Transverse colon (tissue), 4 donors: ENCODE results near the gene ANTXR2. TPM values are rescaled to one million over a fixed set of nuclear protein-coding genes. Genes with fewer than 3 reads are reported as not detected.

Experiments
- DNase-seq: peaks from one replicate; pipeline ENCODE4 v3.0.0-alpha.2; 2019
- H3K27ac ChIP-seq, 4 donors: fragments of 200-600 bp; sonication (generic); 2 replicates each; pipeline ENCODE4 v1.5.1; 2016 to 2018; ENCODE audit warnings: inconsistent platforms in 4 of 4
- H3K27me3 ChIP-seq: fragments of 200-600 bp; sonication (generic); 2 replicates; pipeline ENCODE4 v1.5.1; 2017; ENCODE audit warnings: inconsistent platforms
- H3K36me3 ChIP-seq, 4 donors: fragments of 200-600 bp; sonication (generic); 2 replicates each; pipeline ENCODE4 v1.5.1; 2017 to 2019; ENCODE audit warnings: inconsistent platforms in 4 of 4
- H3K4me1 ChIP-seq, 4 donors: fragments of 200-600 bp; sonication (generic); 2 replicates each; pipeline ENCODE4 v1.5.1; 2017 to 2020; ENCODE audit warnings: inconsistent platforms in 4 of 4
- H3K4me3 ChIP-seq, 4 donors: fragments of 200-600 bp; sonication (generic); 1 replicate in 1 of 4; 2 replicates in 3 of 4; pipeline versions ENCODE4 v1.5.1 to v1.6.1; 2017 to 2019; ENCODE audit warnings: inconsistent platforms in 4 of 4
- H3K9me3 ChIP-seq, 2 donors: fragments of 200-600 bp; sonication (generic); 2 replicates each; pipeline ENCODE4 v1.5.1; 2017 to 2019; ENCODE audit warnings: inconsistent platforms in 2 of 2
- EP300 ChIP-seq: sonication (generic); formaldehyde crosslinking; IDR thresholded peaks from one replicate; pipeline ENCODE4 v1.6.1; 2017; ENCODE audit warnings: antibody characterized with exemption, low read depth
- POLR2A ChIP-seq: fragments of 450-650 bp; IDR thresholded peaks from one replicate; pipeline ENCODE4 v1.6.1; 2016; ENCODE audit warnings: antibody characterized with exemption, mild to moderate bottlenecking, moderate library complexity
- POLR2AphosphoS5 ChIP-seq, 3 donors: sonication (generic); formaldehyde crosslinking; IDR thresholded peaks; one replicate each; pipeline ENCODE4 v1.6.1; 2016; ENCODE audit warnings: antibody characterized with exemption in 3 of 3
- WGBS, 2 donors: methylation state at CpG; one replicate each; pipeline ENCODE4 v1.1.5; 2018; ENCODE audit warnings: low coverage in 1 of 2; 5-methylcytosine and 5-hydroxymethylcytosine counted together
- in situ Hi-C, 4 donors: fragments of 200-750 bp; cut with MboI; loops; one replicate each; pipeline versions ENCODE4 v1.15.0 to v1.15.1; 2017; ENCODE audit warnings: low sequenced_read_pairs in 3 of 4, low pct_ligation_motif_present in 1 of 4, low pct_unique_long_range_greater_than_20kb in 1 of 4
- intact Hi-C: fragments of 100-400 bp; cut with DNase I; formaldehyde crosslinking; loops from one replicate; pipeline ENCODE4 v1.15.1; 2023; ENCODE audit warnings: low total_unique reads
- total RNA-seq, 4 donors: library from RNA; depleted of rRNA; stranded (reverse); fragments of >200 nt; gene quantifications; one replicate each; pipeline ENCODE4 v1.1.0, GENCODE V29; 2016
- TF ChIP-seq, protein P1 (sequence below), 5 experiments: fragments of 200-600 bp in 3 of 5; fragments of 450-650 bp in 2 of 5; sonication (generic) in 3 of 5; IDR thresholded peaks; 1 replicate in 2 of 5; 2 replicates in 3 of 5; pipeline ENCODE4 v1.5.1; 2016 to 2017; ENCODE audit warnings: antibody characterized with exemption in 5 of 5, inconsistent platforms in 3 of 5, mild to moderate bottlenecking in 2 of 5, moderate library complexity in 1 of 5

Gene ANTXR2
- total RNA-seq, 4 donors from 2014 or later, result 46.8 to 89.8 (median 76.0) TPM

DNA sequence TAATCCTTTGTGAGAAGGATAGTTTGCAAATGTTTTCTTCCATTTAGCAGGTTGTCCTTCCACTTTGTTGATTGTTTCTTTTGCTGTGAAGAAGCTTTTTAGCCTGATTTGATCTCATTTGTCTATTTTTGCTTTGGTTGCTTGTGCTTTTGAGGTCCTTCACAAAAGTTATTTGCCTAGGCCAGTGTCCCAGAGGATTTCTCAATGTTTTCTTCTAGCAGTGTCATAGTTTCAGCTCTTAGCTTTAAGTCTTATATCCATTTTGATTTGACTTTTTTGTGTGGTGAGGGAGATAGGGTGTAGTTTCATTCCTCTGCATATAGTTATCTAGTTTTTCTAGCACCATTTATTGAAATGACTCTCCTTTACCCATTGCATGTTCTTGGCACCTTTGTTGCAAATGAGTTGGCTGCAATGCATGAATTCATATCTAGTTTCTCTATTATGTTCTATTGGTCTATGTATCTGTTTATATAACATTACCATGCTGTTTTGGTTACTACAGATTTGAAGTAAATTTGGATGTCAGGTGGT, 41.8 kb upstream of the ANTXR2 start:
- in situ Hi-C loops (no loop called here), intact Hi-C loops (no loop called here)
- no peak overlapping the region for H3K27ac ChIP-seq
- TF ChIP-seq EP300 (no peak), POLR2A (no peak), POLR2AphosphoS5 (IDR thresholded peaks at IDR 0.05) (no peak)
- TF ChIP-seq, protein P1, sequence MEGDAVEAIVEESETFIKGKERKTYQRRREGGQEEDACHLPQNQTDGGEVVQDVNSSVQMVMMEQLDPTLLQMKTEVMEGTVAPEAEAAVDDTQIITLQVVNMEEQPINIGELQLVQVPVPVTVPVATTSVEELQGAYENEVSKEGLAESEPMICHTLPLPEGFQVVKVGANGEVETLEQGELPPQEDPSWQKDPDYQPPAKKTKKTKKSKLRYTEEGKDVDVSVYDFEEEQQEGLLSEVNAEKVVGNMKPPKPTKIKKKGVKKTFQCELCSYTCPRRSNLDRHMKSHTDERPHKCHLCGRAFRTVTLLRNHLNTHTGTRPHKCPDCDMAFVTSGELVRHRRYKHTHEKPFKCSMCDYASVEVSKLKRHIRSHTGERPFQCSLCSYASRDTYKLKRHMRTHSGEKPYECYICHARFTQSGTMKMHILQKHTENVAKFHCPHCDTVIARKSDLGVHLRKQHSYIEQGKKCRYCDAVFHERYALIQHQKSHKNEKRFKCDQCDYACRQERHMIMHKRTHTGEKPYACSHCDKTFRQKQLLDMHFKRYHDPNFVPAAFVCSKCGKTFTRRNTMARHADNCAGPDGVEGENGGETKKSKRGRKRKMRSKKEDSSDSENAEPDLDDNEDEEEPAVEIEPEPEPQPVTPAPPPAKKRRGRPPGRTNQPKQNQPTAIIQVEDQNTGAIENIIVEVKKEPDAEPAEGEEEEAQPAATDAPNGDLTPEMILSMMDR (IDR thresholded peaks at IDR 0.05), result no peak
- no peaks in the 10 kb centered on the region for H3K9me3 ChIP-seq
- no peak overlapping the region for H3K4me3 ChIP-seq
- H3K4me1 ChIP-seq, result no peaks in the 10 kb centered on the region
- H3K36me3 ChIP-seq, result no peaks in the 10 kb centered on the region
- no peak for DNase-seq
- H3K27me3 ChIP-seq, result no peaks in the 10 kb centered on the region

DNA sequence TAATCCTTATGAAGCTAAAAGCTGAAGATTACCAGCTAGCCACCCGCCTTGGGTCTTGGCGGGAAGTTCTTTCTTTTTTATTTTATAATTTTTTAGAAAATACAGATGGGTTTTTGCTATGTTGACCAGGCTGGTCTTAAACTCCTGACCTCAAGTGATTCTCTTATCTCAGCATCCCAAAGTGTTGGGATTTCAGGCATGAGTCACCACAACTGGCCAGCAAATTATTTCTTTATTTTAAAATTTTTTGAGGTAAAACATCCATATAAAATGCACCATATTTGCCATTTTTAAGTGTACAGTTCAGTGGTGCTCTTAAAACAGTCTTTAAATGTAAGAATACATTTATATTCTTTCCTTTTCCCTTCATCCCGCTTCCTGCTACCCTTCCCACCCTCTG, 40.6 kb upstream of the ANTXR2 start:
- Histone ChIP-seq H3K9me3 (no peaks in the 10 kb centered on the region), H3K36me3 (no peaks in the 10 kb centered on the region), H3K4me3 (no peak overlapping the region), H3K27ac (no peak overlapping the region), H3K4me1 (no peaks in the 10 kb centered on the region), H3K27me3 (no peaks in the 10 kb centered on the region)
- in situ Hi-C loops, result no loop called here
- 91 to 100% methylated on average over 3 of the region's 3 CpGs for WGBS, 2 donors
- no peak for DNase-seq
- intact Hi-C loops, result loop anchor here (1.0 kb wide), 1 partner anchor 26 kb away; no protein-coding TSS in a partner anchor
- TF ChIP-seq POLR2A (no peak), EP300 (no peak), POLR2AphosphoS5 (IDR thresholded peaks at IDR 0.05) (no peak)
- TF ChIP-seq, protein P1 (IDR thresholded peaks at IDR 0.05), result no peak

DNA sequence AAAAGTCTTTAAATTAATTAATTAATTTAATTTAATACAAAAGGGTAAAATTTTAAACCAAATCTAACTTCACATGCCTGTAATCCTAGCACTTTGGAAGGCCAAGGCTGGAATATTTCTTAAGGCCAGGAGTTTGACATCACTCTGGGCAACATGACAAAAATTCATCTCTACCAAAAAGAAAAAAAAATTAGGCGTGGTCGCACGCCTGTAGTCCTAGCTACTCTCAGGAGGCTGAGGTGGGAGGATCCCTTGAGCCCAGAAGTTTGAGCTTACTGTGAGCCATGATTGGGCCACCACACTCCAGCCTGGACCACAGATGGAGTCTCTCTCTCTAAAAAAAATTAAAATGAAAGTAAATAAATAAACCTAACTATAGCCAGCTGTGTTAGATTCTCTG, 39.2 kb upstream of the ANTXR2 start:
- no peaks in the 10 kb centered on the region for H3K4me1 ChIP-seq
- TF ChIP-seq EP300 (no peak), POLR2A (no peak), POLR2AphosphoS5 (IDR thresholded peaks at IDR 0.05) (no peak)
- TF ChIP-seq, protein P1 (IDR thresholded peaks at IDR 0.05), result no peak
- peaks cover 8 to 11% of the 10 kb centered on the region in 2 donors for H3K9me3 ChIP-seq
- no peak overlapping the region for H3K27ac ChIP-seq
- H3K4me3 ChIP-seq, result no peak overlapping the region
- in situ Hi-C loops (no loop called here), intact Hi-C loops (no loop called here)
- no peaks in the 10 kb centered on the region for H3K36me3 ChIP-seq
- no peak for DNase-seq
- H3K27me3 ChIP-seq, result no peaks in the 10 kb centered on the region
- WGBS, 2 donors, result 73 to 77% methylated on average over 3 of the region's 3 CpGs

DNA sequence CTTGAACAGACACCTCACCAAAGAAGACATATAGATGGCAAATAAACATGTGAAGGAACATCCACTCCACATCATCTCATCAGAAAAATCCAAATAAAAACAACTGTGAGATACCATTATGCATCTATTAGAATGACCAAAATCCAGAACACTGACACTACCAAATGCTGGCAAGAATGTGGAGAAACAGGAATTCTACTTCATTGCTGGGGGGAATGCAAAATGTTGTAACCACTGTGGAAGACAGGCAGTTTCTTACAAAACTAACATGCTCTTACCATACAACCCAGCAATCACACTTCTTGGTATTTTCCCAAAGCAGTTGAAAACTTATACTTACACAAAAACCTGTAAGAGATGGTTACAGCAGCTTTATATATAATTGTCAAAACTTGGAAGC, 38.2 kb upstream of the ANTXR2 start:
- Histone ChIP-seq H3K4me1 (no peaks in the 10 kb centered on the region), H3K9me3 (peaks cover 14 to 16% of the 10 kb centered on the region in 2 donors), H3K4me3 (no peak overlapping the region), H3K27me3 (no peaks in the 10 kb centered on the region), H3K27ac (no peak overlapping the region), H3K36me3 (no peaks in the 10 kb centered on the region)
- in situ Hi-C loops (no loop called here), intact Hi-C loops (no loop called here)
- TF ChIP-seq, protein P1 (IDR thresholded peaks at IDR 0.05), result no peak
- no peak for DNase-seq
